Measurements from ENCODE around the gene SAMD14. TPM values are rescaled to one million over a fixed set of nuclear protein-coding genes. Genes with fewer than 3 reads are reported as not detected.

SAMD14 gene
- polyA plus RNA-seq, 2 of the 4 experiments (the other 2 are of a cell fraction) = 0.12 to 0.75 TPM

DNA sequence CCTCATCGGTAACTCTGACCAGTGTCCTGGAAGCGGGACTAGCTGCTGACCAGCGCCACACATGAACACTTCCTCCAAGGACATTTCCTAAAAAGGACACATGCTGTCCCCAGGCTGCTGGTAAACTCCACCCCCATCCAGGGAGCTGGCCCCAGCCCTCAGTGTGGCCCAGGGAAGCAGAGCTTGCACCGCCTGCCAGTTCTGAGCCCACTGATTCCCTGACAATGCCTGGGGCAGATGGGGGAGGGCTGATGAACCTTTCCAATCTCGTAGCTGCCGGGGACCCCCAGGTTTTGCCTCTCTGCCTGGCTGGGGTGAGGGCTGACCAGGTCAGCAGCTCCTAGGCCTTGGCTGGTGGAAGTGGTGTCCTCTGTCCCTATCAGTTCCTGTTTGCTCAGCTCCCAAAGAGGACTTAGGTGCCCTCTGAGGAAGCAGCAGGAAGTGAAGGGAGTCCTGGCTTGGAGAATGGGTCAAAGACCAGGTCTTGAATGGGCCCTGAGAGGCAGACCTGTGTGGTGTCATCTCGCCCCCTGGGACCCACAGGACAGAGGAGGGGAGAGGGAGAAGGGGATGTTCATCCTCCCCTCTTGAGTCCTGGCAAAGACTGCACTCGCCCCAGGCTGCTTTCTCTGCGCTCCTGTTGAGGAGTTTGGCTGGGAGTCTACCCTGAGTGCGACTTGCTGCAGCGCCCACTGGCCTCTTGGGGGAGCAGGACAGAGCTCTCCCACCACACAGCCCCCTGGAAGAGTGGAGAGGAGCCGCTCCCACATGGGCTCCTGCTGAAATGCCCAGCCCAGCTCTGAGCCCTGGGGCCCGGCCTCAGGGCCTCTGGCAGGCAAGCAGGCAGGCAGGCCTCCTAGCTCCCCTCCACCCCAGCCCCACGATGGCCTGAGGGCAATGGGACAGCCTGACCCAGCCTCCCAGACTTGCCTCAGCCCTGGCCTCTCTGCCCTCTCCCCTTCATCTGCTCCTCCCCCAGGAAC, 18.0 kb downstream of the SAMD14 start:
- ATAC-seq (peak in 1 of 2 experiments; percentile 22; a peak in 3 of 6 replicates), FAIRE-seq (no peak), DNase-seq (ENCODE audit: low read depth in 1 of 2, low spot score in 1 of 2) (no peak)
- H3K9me3 ChIP-seq = no peaks in the 10 kb centered on the region
- WGBS (ENCODE audit: missing lambda C conversion rate) = 83% methylated on average over 10 of the region's 14 CpGs
- ChIA-PET CTCF (interaction anchor here (0.6 to 60.2 kb wide), 12 partner anchors 7 to 410 kb away, joined by 3 to 1356 read pairs (median 9); partner anchors contain the start of genes ITGA3, PDK2, PPP1R9B and SAMD14), POLR2A (no interaction called here)
- peak overlapping the region in 1 of 2 experiments; percentile 20; a peak in 1 of 6 replicates for H3K27ac ChIP-seq
- TF ChIP-seq, protein P1, sequence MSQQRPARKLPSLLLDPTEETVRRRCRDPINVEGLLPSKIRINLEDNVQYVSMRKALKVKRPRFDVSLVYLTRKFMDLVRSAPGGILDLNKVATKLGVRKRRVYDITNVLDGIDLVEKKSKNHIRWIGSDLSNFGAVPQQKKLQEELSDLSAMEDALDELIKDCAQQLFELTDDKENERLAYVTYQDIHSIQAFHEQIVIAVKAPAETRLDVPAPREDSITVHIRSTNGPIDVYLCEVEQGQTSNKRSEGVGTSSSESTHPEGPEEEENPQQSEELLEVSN (IDR thresholded peaks at IDR 0.05; ENCODE audit: borderline replicate concordance, low read depth) = no peak
- TF ChIP-seq RCOR1 (IDR thresholded peaks at IDR 0.05; ENCODE audit: low read depth, low read length) (no peak), ZFP36 (IDR thresholded peaks at IDR 0.05; ENCODE audit: borderline replicate concordance, partially characterized antibody) (no peak), ATOH8 (CRISPR knock-in tag; IDR thresholded peaks at IDR 0.05; ENCODE audit: low read depth) (no peak), SREBF2 (IDR thresholded peaks at IDR 0.05) (no peak), EP300 (IDR thresholded peaks at IDR 0.05) (no peak), FOSB (CRISPR knock-in tag; IDR thresholded peaks at IDR 0.05) (no peak), RNF2 (IDR thresholded peaks at IDR 0.05; ENCODE audit: borderline replicate concordance, low read depth) (no peak)
- H3K4me1 ChIP-seq = peaks cover 17% of the 10 kb centered on the region; the same call in 2 of the 3 replicates
- H3K4me3 ChIP-seq = no peak overlapping the region
- H3K4me2 ChIP-seq = no peak overlapping the region

DNA sequence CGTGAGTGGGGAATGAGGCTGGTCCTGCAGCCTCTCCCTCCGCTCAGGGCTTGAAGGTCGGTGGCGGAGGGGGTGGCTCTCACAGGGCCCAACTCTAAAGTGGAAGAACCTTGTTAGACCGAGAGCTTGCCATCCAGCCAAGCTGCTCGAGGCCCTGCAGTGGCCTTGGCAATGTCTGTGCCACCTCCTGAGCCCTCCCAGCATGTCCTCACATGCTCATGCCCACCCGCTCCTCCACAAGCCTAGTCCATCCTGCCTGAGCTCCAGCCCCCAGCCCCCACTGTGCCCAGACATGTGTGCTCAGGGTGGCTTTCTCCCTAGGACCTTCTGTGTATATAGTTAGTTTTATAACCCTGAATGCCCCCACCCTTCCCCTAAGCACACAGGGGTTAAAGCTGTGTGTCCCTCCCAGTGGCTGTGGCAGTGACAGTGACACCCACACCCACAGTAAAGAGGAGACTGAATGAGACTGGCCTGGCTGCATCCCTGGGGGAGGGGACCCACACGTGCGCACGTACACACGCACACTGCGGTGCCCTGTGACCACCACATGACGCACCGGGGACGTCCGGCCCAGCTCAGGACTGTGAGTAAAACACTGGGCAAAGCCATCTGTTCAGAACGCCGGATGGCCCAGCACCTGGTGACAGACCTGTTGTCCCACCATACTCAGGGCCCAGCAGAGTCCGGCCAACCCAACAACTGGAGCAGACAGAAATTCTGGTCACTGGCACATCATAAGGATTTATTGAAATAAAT, 19.2 kb downstream of the SAMD14 start:
- no peaks in the 10 kb centered on the region for H3K9me3 ChIP-seq
- FAIRE-seq (no peak), DNase-seq (ENCODE audit: low read depth in 1 of 2, low spot score in 1 of 2) (no peak), ATAC-seq (no peak)
- ChIA-PET POLR2A (no interaction called here), CTCF (interaction anchor here (1.0 to 60.2 kb wide), 9 partner anchors 6 to 187 kb away, joined by 3 to 1356 read pairs (median 12); partner anchors contain the start of genes ITGA3, PDK2, PPP1R9B and SAMD14)
- no peak overlapping the region for H3K27ac ChIP-seq
- H3K4me1 ChIP-seq = peaks cover 14% of the 10 kb centered on the region; the same call in 2 of the 3 replicates
- H3K4me3 ChIP-seq = no peak overlapping the region
- 87% methylated on average over 19 of the region's 19 CpGs for WGBS (ENCODE audit: missing lambda C conversion rate)
- TF ChIP-seq RNF2 (IDR thresholded peaks at IDR 0.05; ENCODE audit: borderline replicate concordance, low read depth) (no peak), BCL3 (IDR thresholded peaks at IDR 0.05) (no peak), MYC (IDR thresholded peaks at IDR 0.05; ENCODE audit: borderline replicate concordance, low read length) (no peak), FOSB (CRISPR knock-in tag; IDR thresholded peaks at IDR 0.05) (no peak), EHF (CRISPR knock-in tag; IDR thresholded peaks at IDR 0.05) (no peak)
- no peak overlapping the region for H3K4me2 ChIP-seq

GRCh38 chr17:50109785-50110184, 20.2 kb downstream of the SAMD14 start:
- no peaks in the 10 kb centered on the region for H3K9me3 ChIP-seq
- H3K4me2 ChIP-seq = no peak overlapping the region
- peaks cover 14% of the 10 kb centered on the region; the same call in 2 of the 3 replicates for H3K4me1 ChIP-seq
- POLR2A ChIA-PET = no interaction called here
- 95% methylated on average over 15 of the region's 19 CpGs for WGBS (ENCODE audit: missing lambda C conversion rate)
- no peak for FAIRE-seq
- no peak for ATAC-seq
- H3K27ac ChIP-seq = no peak overlapping the region
- CTCF ChIA-PET = interaction anchor here (1.4 to 60.2 kb wide), 7 partner anchors 5 to 188 kb away, joined by 4 to 1356 read pairs (median 11); partner anchors contain the start of genes PDK2, PPP1R9B and SAMD14
- DNase-seq (ENCODE audit: low read depth in 1 of 2, low spot score in 1 of 2) = no peak
- H3K4me3 ChIP-seq = no peak overlapping the region
- TF ChIP-seq BCL3 (IDR thresholded peaks at IDR 0.05) (no peak), RCOR1 (IDR thresholded peaks at IDR 0.05; ENCODE audit: low read depth, low read length) (no peak), REST (IDR thresholded peaks at IDR 0.05) (no peak), NR3C1 (IDR thresholded peaks at IDR 0.05) (no peak), ESRRA (IDR thresholded peaks at IDR 0.05; ENCODE audit: borderline replicate concordance, low read length) (no peak), KDM5A (IDR thresholded peaks at IDR 0.05) (no peak), FOSB (CRISPR knock-in tag; IDR thresholded peaks at IDR 0.05) (no peak), ZC3H11A (IDR thresholded peaks at IDR 0.05) (no peak), JUNB (IDR thresholded peaks at IDR 0.05) (no peak), MAX (IDR thresholded peaks at IDR 0.05) (no peak), KDM1A (IDR thresholded peaks at IDR 0.05; ENCODE audit: low read depth) (no peak), CEBPB (IDR thresholded peaks at IDR 0.05) (no peak), HEYL (CRISPR knock-in tag; IDR thresholded peaks at IDR 0.05) (no peak), TFCP2L1 (CRISPR knock-in tag; IDR thresholded peaks at IDR 0.05) (no peak)

Data from A549 (cell line).